HG02973 (cell line): ENCODE data around the gene ACTBL2.
"Not testable (repeated sequence)": the region's sequence is repeated elsewhere in the genome, so short reads cannot be mapped to it uniquely, and the experiment has no call there.

Experiments used
- ATAC-seq: cut with Tn5 transposase; IDR thresholded peaks from one replicate; pipeline ENCODE4 v1.9.1; 2021; ENCODE audit warnings: moderate library complexity; ENCODE audit not compliant: unreplicated experiment

Gene ACTBL2

GRCh38 chr5:57494104-57495098, 11.8 kb upstream of the ACTBL2 start:
- ATAC-seq = peak; percentile 33

GRCh38 chr5:57493034-57493433, 10.4 kb upstream of the ACTBL2 start:
- no peak for ATAC-seq

GRCh38 chr5:57492632-57493031, 10.0 kb upstream of the ACTBL2 start:
- no peak for ATAC-seq

GRCh38 chr5:57491369-57491965, 8.9 kb upstream of the ACTBL2 start:
- ATAC-seq = no peak

GRCh38 chr5:57488215-57488955, 5.8 kb upstream of the ACTBL2 start:
- ATAC-seq = no peak

- ATAC-seq = no peak
Measured at GRCh38 chr5:57486027-57486602, 3.5 kb upstream of the ACTBL2 start.

- ATAC-seq = no peak
Measured at GRCh38 chr5:57478826-57479225, 3.8 kb downstream of the ACTBL2 start.

- ATAC-seq = no peak
Measured at GRCh38 chr5:57476601-57477056, 6.0 kb downstream of the ACTBL2 start.

- no peak for ATAC-seq
Measured at GRCh38 chr5:57470339-57470738, 12.3 kb downstream of the ACTBL2 start.

- no peak for ATAC-seq
Measured at GRCh38 chr5:57468481-57469163, 14.0 kb downstream of the ACTBL2 start.

GRCh38 chr5:57466544-57466943, 16.1 kb downstream of the ACTBL2 start:
- ATAC-seq = no peak

GRCh38 chr5:57460056-57460455, 22.6 kb downstream of the ACTBL2 start:
- ATAC-seq = not testable (repeated sequence)

- ATAC-seq = no peak
Measured at GRCh38 chr5:57458443-57458842, 24.2 kb downstream of the ACTBL2 start.

GRCh38 chr5:57456531-57457135, 26.0 kb downstream of the ACTBL2 start:
- ATAC-seq = no peak

GRCh38 chr5:57455511-57456455, 26.8 kb downstream of the ACTBL2 start:
- no peak for ATAC-seq

GRCh38 chr5:57454896-57455295, 27.7 kb downstream of the ACTBL2 start:
- no peak for ATAC-seq

- no peak for ATAC-seq
Measured at GRCh38 chr5:57453728-57454127, 28.9 kb downstream of the ACTBL2 start.

GRCh38 chr5:57452885-57453284, 29.7 kb downstream of the ACTBL2 start:
- no peak for ATAC-seq
